Epithelial cell of proximal tubule (primary cell): ENCODE results near the gene SKAP2. TPM values are rescaled to one million over a fixed set of nuclear protein-coding genes. Genes with fewer than 3 reads are reported as not detected.

Source experiments
- DNase-seq: peaks from one replicate; pipeline ENCODE4 v3.0.0-alpha.2; 2011; ENCODE audit warnings: low read depth
- H3K4me3 ChIP-seq: 2 replicates; pipeline ENCODE4 v1.5.1; 2011; ENCODE audit warnings: low read depth, mild to moderate bottlenecking, low read length
- CTCF ChIP-seq: conservative IDR thresholded peaks from 2 replicates; pipeline ENCODE4 v1.5.1; 2012; ENCODE audit warnings: low read depth, mild to moderate bottlenecking, low read length
- total RNA-seq: library from RNA; depleted of rRNA; stranded (reverse); fragments of >200 nt; gene quantifications from 2 replicates; pipeline ENCODE4 v1.2.3, GENCODE V29; 2015

Gene SKAP2
- total RNA-seq, 1 donor from 2014 or later = 31.5 TPM

GRCh38 chr7:26714006-26714405, 150.4 kb downstream of the SKAP2 start:
- DNase-seq = no peak
- H3K4me3 ChIP-seq = no peak overlapping the region
- TF ChIP-seq CTCF = no peak

DNA sequence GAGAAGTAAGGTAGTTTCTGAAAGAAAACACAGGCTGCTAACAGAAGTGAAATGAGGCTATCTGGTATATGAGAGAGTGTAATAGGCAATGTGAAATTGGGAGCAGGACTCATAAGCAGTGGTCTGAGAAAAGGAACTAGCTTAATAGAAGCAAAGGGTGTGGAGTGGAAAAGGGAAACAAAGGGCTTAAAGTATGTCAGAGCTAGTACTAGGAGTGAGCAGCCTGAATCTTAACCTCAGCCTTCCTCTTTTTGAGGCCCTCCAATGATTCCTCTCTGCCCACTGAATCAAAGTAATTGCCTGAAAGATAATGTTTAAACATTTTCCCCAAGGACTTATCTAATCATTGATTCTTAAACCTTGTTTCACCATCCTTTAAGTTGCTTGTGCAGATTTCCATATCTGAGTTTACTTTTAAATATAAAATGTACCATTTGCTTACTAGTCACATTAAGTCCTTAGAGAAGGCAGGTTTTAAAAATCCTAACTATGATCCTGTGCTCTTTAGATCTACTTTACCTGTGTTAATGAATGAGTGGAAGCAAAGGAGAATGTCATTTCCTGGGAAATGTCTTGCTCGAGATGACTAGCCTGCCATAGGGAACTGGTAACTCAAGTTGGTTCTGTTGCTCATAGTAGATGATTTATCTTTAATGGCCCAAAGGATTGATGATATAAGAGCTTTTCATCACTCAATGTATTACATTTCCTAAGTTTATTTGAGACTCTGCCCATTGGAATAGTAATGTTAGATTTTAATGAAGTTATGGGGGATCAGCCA, 155.0 kb downstream of the SKAP2 start:
- TF ChIP-seq CTCF = no peak
- no peak overlapping the region for H3K4me3 ChIP-seq
- DNase-seq = no peak

- no peak overlapping the region for H3K4me3 ChIP-seq
- no peak for TF ChIP-seq CTCF
- peak; percentile 61 for DNase-seq
Observed at GRCh38 chr7:26705567-26705966, 158.8 kb downstream of the SKAP2 start.

DNA sequence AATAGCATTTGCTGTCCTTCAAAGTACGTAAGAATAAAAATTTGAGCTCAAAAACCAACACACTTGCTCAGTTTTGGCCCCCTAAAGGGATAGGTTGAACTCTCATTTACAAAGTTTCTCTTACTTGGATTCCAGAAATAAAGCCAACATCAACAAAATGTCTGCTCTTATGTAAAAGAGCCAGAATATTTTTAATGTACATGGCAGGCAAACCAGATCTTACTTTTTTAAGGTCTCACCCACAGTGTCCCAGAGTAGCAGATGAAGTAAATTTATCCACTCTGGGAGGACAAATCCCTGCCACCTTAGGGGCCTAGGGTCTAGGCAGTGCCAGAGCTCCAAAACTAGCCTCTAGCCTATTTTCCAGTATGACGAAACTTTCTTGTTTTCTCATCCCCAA, 159.6 kb downstream of the SKAP2 start:
- DNase-seq = no peak
- H3K4me3 ChIP-seq = no peak overlapping the region
- TF ChIP-seq CTCF = no peak

GRCh38 chr7:26704036-26704435, 160.4 kb downstream of the SKAP2 start:
- TF ChIP-seq CTCF = no peak
- no peak for DNase-seq
- H3K4me3 ChIP-seq = no peak overlapping the region

- no peak for DNase-seq
- TF ChIP-seq CTCF = no peak
Observed at GRCh38 chr7:26700893-26701292, 163.5 kb downstream of the SKAP2 start.

DNA sequence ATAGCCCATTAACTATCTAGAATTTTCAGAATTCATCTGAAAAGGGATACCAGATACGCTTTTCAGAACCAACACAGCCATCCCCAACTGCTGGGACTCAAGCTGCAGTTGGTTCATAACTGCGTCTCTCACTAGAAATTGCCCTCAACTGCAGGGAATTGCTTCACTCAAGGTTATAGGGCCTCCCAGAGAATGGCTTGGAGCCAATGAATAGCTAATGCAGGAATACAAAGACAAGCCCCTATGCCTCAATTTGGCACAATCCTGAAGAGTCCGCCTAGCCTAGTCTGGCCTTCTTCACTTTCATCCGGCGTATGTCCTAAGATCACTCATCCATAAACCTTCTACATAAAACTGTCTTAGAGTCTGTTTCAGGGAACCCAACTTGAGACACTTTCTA, 164.0 kb downstream of the SKAP2 start:
- DNase-seq = no peak
- no peak for TF ChIP-seq CTCF
- no peak overlapping the region for H3K4me3 ChIP-seq

More at GRCh38 chr7:26700893-26701292, 163.5 kb downstream of the SKAP2 start:
- no peak overlapping the region for H3K4me3 ChIP-seq
